ENCODE measurements around the gene PDE8B.
"Not testable (repeated sequence)": the region's sequence is repeated elsewhere in the genome, so short reads cannot be mapped to it uniquely, and the experiment has no call there.

The PDE8B gene

GRCh38 chr5:77437194-77437593 is 226.7 kb downstream of the PDE8B start:
- no peak for DNase-seq (ENCODE audit: low spot score)

- DNase-seq (ENCODE audit: low spot score): no peak
Measured at GRCh38 chr5:77438071-77438470, 227.6 kb downstream of the PDE8B start.

- DNase-seq (ENCODE audit: low spot score): no peak
Measured at GRCh38 chr5:77443670-77444069, 233.2 kb downstream of the PDE8B start.

GRCh38 chr5:77444356-77444755 is 233.9 kb downstream of the PDE8B start:
- no peak for DNase-seq (ENCODE audit: low spot score)

- DNase-seq (ENCODE audit: low spot score): no peak
Measured at GRCh38 chr5:77448831-77449230, 238.4 kb downstream of the PDE8B start.

GRCh38 chr5:77449277-77449676 is 238.8 kb downstream of the PDE8B start:
- no peak for DNase-seq (ENCODE audit: low spot score)

GRCh38 chr5:77449981-77450380 is 239.5 kb downstream of the PDE8B start:
- no peak for DNase-seq (ENCODE audit: low spot score)

GRCh38 chr5:77452351-77452750 is 241.9 kb downstream of the PDE8B start:
- no peak for DNase-seq (ENCODE audit: low spot score)

- no peak for DNase-seq (ENCODE audit: low spot score)
Measured at GRCh38 chr5:77454123-77454522, 243.6 kb downstream of the PDE8B start.

GRCh38 chr5:77461287-77461686 is 250.8 kb downstream of the PDE8B start:
- no peak for DNase-seq (ENCODE audit: low spot score)

- DNase-seq (ENCODE audit: low spot score): no peak
Measured at GRCh38 chr5:77463905-77464304, 253.4 kb downstream of the PDE8B start.

- DNase-seq (ENCODE audit: low spot score): not testable (repeated sequence)
Measured at GRCh38 chr5:77468875-77469274, 258.4 kb downstream of the PDE8B start.

GRCh38 chr5:77475041-77475440 is 264.6 kb downstream of the PDE8B start:
- not testable (repeated sequence) for DNase-seq (ENCODE audit: low spot score)
